ENCODE results near the gene NPRL2. TPM values are rescaled to one million over a fixed set of nuclear protein-coding genes. Genes with fewer than 3 reads are reported as not detected.

The NPRL2 gene
- total and polyA plus RNA-seq, 2 of the 13 experiments (the other 11 are each of a cell fraction or from before 2014, with no cell fraction given) = 30.6 to 51.4 TPM

GRCh38 chr3:50298836-50299637 lies 51.5 kb downstream of the NPRL2 start, which contains the start of the genes HYAL3 and NAA80 (continued):
- TF ChIP-seq TBX2 (CRISPR knock-in tag; IDR thresholded peaks at IDR 0.05; ENCODE audit: borderline replicate concordance) (no peak; the same call in 1 of the 2 replicates), ZBTB46 (CRISPR knock-in tag; IDR thresholded peaks at IDR 0.05; ENCODE audit: borderline replicate concordance) (no peak), KAT2B (IDR thresholded peaks at IDR 0.05; ENCODE audit: borderline replicate concordance, low read depth, low read length) (no peak), ZNF18 (CRISPR knock-in tag; IDR thresholded peaks at IDR 0.05; ENCODE audit: insufficient replicate concordance) (peak; percentile 91), ZNF770 (CRISPR knock-in tag; IDR thresholded peaks at IDR 0.05) (0 out of 2 replicates have a peak, but pooled peaks have one; percentile 38), MIER2 (CRISPR knock-in tag; IDR thresholded peaks at IDR 0.05) (no peak), SMAD1 (CRISPR knock-in tag; IDR thresholded peaks at IDR 0.05; ENCODE audit: borderline replicate concordance, low read depth) (0 out of 2 replicates have a peak, but pooled peaks have one; percentile 28), GTF3A (CRISPR knock-in tag; conservative IDR thresholded peaks at IDR 0.05) (no peak), HNF1B (CRISPR knock-in tag; IDR thresholded peaks at IDR 0.05) (peak; percentile 24; the same call in 1 of the 2 replicates), ZBTB33 (CRISPR knock-in tag; IDR thresholded peaks at IDR 0.05) (0 out of 2 replicates have a peak, but pooled peaks have one; percentile 16), RBM39 (IDR thresholded peaks at IDR 0.05; ENCODE audit: low read depth, low read length, poor library complexity, severe bottlenecking) (no peak), ZNF235 (CRISPR knock-in tag; IDR thresholded peaks at IDR 0.05; ENCODE audit: borderline replicate concordance) (no peak; the same call in 1 of the 2 replicates), ZNF564 (CRISPR knock-in tag; IDR thresholded peaks at IDR 0.05) (no peak), ZNF691 (CRISPR knock-in tag; IDR thresholded peaks at IDR 0.05; ENCODE audit: borderline replicate concordance, low read depth) (no peak), ZNF230 (CRISPR knock-in tag; IDR thresholded peaks at IDR 0.05) (no peak), RBM22 (optimal IDR thresholded peaks at IDR 0.05; ENCODE audit: low read length) (no peak), MYC (CRISPR knock-in tag; IDR thresholded peaks at IDR 0.05; ENCODE audit: borderline replicate concordance) (peak; percentile 75)

Data from HepG2 (cell line).